ENCODE data around the gene SPTB.

The SPTB gene

DNA sequence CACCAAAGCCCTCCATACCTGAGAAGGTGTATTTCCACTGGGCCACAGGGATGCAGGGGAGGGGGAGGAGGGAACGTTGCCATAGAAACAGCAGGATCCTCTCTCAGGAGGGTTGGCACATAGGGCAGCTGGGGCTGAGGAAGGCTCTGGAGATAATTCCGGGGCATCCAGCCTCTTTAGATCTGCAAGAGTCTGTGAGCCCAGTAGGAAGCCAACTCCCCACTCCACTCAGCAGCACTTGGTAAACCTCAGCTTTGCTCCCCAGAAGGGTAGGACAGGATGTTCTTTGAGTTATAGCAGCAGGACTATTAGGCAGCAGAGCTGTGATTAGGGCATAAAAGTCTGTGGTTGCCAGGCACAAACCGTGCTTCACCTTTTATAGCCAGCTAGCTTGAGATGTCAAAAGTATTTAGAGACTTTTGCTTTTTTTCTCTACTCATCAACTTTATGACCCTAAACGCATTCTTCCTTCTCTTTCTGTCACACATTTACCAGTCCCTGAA lies 183.3 kb downstream of the SPTB start:
- H3F3A ChIP-seq (ENCODE audit: control insufficient read depth, insufficient read depth), result no peaks in the 10 kb centered on the region
- H3K27me3 ChIP-seq (ENCODE audit: control insufficient read depth, low read length), result peaks cover 47% of the 10 kb centered on the region
- no peak overlapping the region for H3K27ac ChIP-seq (ENCODE audit: low read depth, low read length)
- H3K4me1 ChIP-seq (ENCODE audit: control insufficient read depth, low read length), result peaks cover 8% of the 10 kb centered on the region
- no peaks in the 10 kb centered on the region for H4K20me1 ChIP-seq (ENCODE audit: control insufficient read depth, insufficient read depth, low read depth, low read length)
- TF ChIP-seq, protein P1, sequence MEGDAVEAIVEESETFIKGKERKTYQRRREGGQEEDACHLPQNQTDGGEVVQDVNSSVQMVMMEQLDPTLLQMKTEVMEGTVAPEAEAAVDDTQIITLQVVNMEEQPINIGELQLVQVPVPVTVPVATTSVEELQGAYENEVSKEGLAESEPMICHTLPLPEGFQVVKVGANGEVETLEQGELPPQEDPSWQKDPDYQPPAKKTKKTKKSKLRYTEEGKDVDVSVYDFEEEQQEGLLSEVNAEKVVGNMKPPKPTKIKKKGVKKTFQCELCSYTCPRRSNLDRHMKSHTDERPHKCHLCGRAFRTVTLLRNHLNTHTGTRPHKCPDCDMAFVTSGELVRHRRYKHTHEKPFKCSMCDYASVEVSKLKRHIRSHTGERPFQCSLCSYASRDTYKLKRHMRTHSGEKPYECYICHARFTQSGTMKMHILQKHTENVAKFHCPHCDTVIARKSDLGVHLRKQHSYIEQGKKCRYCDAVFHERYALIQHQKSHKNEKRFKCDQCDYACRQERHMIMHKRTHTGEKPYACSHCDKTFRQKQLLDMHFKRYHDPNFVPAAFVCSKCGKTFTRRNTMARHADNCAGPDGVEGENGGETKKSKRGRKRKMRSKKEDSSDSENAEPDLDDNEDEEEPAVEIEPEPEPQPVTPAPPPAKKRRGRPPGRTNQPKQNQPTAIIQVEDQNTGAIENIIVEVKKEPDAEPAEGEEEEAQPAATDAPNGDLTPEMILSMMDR (IDR thresholded peaks at IDR 0.05; ENCODE audit: low read depth, low read length, poor library complexity, severe bottlenecking), result no peak
- TF ChIP-seq EZH2phosphoT487 (IDR thresholded peaks at IDR 0.05; ENCODE audit: borderline replicate concordance, low read length), result no peak
- no peaks in the 10 kb centered on the region for H3K9me3 ChIP-seq (ENCODE audit: control insufficient read depth, insufficient read depth, low read length)
- no peaks in the 10 kb centered on the region for H3K79me2 ChIP-seq (ENCODE audit: control insufficient read depth, low read length)
- H3K9me2 ChIP-seq (replicated peaks; ENCODE audit: control insufficient read depth, low read length), result no peaks in the 10 kb centered on the region
- no peak overlapping the region for H3K4me2 ChIP-seq (ENCODE audit: low read length)
- H3K4me3 ChIP-seq (ENCODE audit: low read length), result no peak overlapping the region
- no peaks in the 10 kb centered on the region for H3K36me3 ChIP-seq (ENCODE audit: control insufficient read depth, low read length)

Measured in DOHH2 (cell line).